B cell (primary cell): Measurements from ENCODE around the gene SHROOM2. TPM values are rescaled to one million over a fixed set of nuclear protein-coding genes. Genes with fewer than 3 reads are reported as not detected.

ENCODE experiments used
- ATAC-seq: fragments of 200-7000 bp; cut with Tn5 transposase; one replicate; pipeline ENCODE4 v1.10.0; 2021; ENCODE audit warnings: low read depth, mild to moderate bottlenecking, moderate number of reproducible peaks, moderate library complexity
- CTCF ChIA-PET: fragments of 350-600 bp; sonication (Branson Sonifier 250); formaldehyde crosslinking; loops from one replicate; lab custom pipeline; 2021; ENCODE audit warnings: antibody characterized with exemption, inconsistent platforms; lab: Charles Lee
- POLR2A ChIA-PET: fragments of 350-600 bp; sonication (Branson Sonifier 250); formaldehyde crosslinking; loops from one replicate; lab custom pipeline; 2021; ENCODE audit warnings: antibody characterized with exemption; lab: Charles Lee
- DNase-seq: peaks from one replicate; pipeline ENCODE4 v3.0.0; 2013
- H2AFZ ChIP-seq: 2 replicates; pipeline ENCODE4 v1.6.1; 2012; ENCODE audit warnings: mild to moderate bottlenecking, low read depth, low read length; ENCODE audit not compliant: insufficient read depth, poor library complexity, severe bottlenecking
- H3K27ac ChIP-seq, 2 donors: 1 replicate in 1 of 2; 2 replicates in 1 of 2; pipeline ENCODE4 v1.5.1; 2012 to 2013; ENCODE audit warnings: low read length in 2 of 2, mild to moderate bottlenecking in 2 of 2, moderate library complexity in 1 of 2
- H3K27me3 ChIP-seq, 4 experiments: fragments of 200-600 bp in 1 of 4; sonication (generic) in 1 of 4; replicated peaks in 1 of 4; 1 replicate in 2 of 4; 2 replicates in 2 of 4; pipeline versions ENCODE4 v1.6.1 to v1.7.0; 2013 to 2016; ENCODE audit warnings: low read length in 3 of 4, mild to moderate bottlenecking in 2 of 4, mixed read lengths in 1 of 4, moderate library complexity in 1 of 4; ENCODE audit not compliant: insufficient read depth in 4 of 4, control insufficient read depth in 3 of 4; ENCODE audit errors: control extremely low read depth in 1 of 4
- H3K36me3 ChIP-seq, 2 experiments: replicated peaks in 1 of 2; 1 replicate in 1 of 2; 2 replicates in 1 of 2; pipeline versions ENCODE4 v1.6.1 to v1.7.1; 2013; ENCODE audit warnings: low read length in 1 of 2; ENCODE audit not compliant: insufficient read depth in 2 of 2, control insufficient read depth in 1 of 2; ENCODE audit errors: control extremely low read depth in 1 of 2, extremely low read depth in 1 of 2
- H3K4me1 ChIP-seq, 2 donors: fragments of 200-600 bp in 1 of 2; sonication (generic) in 1 of 2; 1 replicate in 1 of 2; 2 replicates in 1 of 2; pipeline versions ENCODE4 v1.5.1 to v1.6.1; 2013 to 2017; ENCODE audit warnings: low read length in 2 of 2; ENCODE audit not compliant: control insufficient read depth in 2 of 2, insufficient read depth in 2 of 2
- H3K4me2 ChIP-seq: replicated peaks from 2 replicates; pipeline ENCODE3; 2012; ENCODE audit warnings: mild to moderate bottlenecking, low read depth, low read length; ENCODE audit not compliant: poor library complexity, severe bottlenecking
- H3K4me3 ChIP-seq, 5 experiments: fragments of 200-600 bp in 1 of 5; sonication (generic) in 1 of 5; 1 replicate in 3 of 5; 2 replicates in 2 of 5; pipeline versions ENCODE4 v1.5.1 to v1.7.0; 2011 to 2016; ENCODE audit warnings: low read length in 4 of 5, mild to moderate bottlenecking in 4 of 5, low read depth in 2 of 5, control low read depth in 1 of 5, moderate library complexity in 1 of 5; ENCODE audit not compliant: insufficient read depth in 1 of 5; ENCODE audit errors: control extremely low read depth in 1 of 5, extremely low read depth in 1 of 5
- H3K79me2 ChIP-seq: fragments of 200-600 bp; sonication (generic); one replicate; pipeline ENCODE4 v1.6.0; 2016; ENCODE audit warnings: low read length; ENCODE audit not compliant: control insufficient read depth, insufficient read depth
- H3K9ac ChIP-seq: fragments of 200-600 bp; sonication (generic); 2 replicates; pipeline ENCODE4 v1.6.1; 2017; ENCODE audit warnings: mild to moderate bottlenecking, low read length, moderate library complexity
- H3K9me3 ChIP-seq, 3 donors: one replicate each; pipeline versions ENCODE4 v1.6.1 to v1.7.1; 2013; ENCODE audit warnings: low read length in 2 of 3; ENCODE audit not compliant: control insufficient read depth in 2 of 3, insufficient read depth in 1 of 3; ENCODE audit errors: control extremely low read depth in 1 of 3
- H4K20me1 ChIP-seq: 2 replicates; pipeline ENCODE4 v1.6.0; 2012; ENCODE audit warnings: mild to moderate bottlenecking, low read length; ENCODE audit not compliant: insufficient read depth, control insufficient read depth, poor library complexity, severe bottlenecking
- H3K27ac Mint-ChIP-seq: one replicate; pipeline ENCODE4 v1.8.0; 2021; ENCODE audit warnings: mixed read lengths
- H3K27me3 Mint-ChIP-seq: one replicate; pipeline ENCODE4 v1.8.0; 2021; ENCODE audit warnings: mixed read lengths
- H3K4me1 Mint-ChIP-seq: one replicate; pipeline ENCODE4 v1.8.0; 2021; ENCODE audit warnings: mixed read lengths
- H3K4me3 Mint-ChIP-seq: one replicate; pipeline ENCODE4 v1.8.0; 2021; ENCODE audit warnings: mixed read lengths
- H3K9me3 Mint-ChIP-seq: one replicate; pipeline ENCODE4 v1.8.0; 2022; ENCODE audit warnings: mixed read lengths; ENCODE audit not compliant: insufficient read depth
- EZH2 ChIP-seq: IDR thresholded peaks from 2 replicates; pipeline ENCODE4 v1.6.1; 2012; ENCODE audit warnings: borderline replicate concordance, low read depth, mild to moderate bottlenecking, moderate library complexity, low read length; ENCODE audit not compliant: insufficient read depth, poor library complexity, severe bottlenecking
- WGBS: methylation state at CpG from one replicate; pipeline ENCODE4 v1.1.5; 2013; ENCODE audit warnings: missing lambda C conversion rate; ENCODE audit not compliant: insufficient coverage; 5-methylcytosine and 5-hydroxymethylcytosine counted together
- intact Hi-C: fragments of 100-400 bp; cut with micrococcal nuclease; formaldehyde crosslinking; loops from one replicate; pipeline ENCODE4 v1.10.0; 2022
- polyA plus RNA-seq: library from polyadenylated mRNA; depleted of rRNA; stranded (reverse); fragments of >200 nt; gene quantifications from 2 replicates; pipeline ENCODE4 v1.2.3, GENCODE V29; 2012
- total RNA-seq, 2 donors: library from RNA; stranded (reverse); fragments of 120-200 nt in 1 of 2; gene quantifications; 1 replicate in 1 of 2; 2 replicates in 1 of 2; pipeline versions ENCODE4 v1.2.3 to v1.2.4, GENCODE V29; 2013 to 2022
- TF ChIP-seq, protein P1 (sequence below): fragments of 200-600 bp; IDR thresholded peaks from one replicate; pipeline ENCODE4 v1.8.0; 2022; ENCODE audit warnings: antibody characterized with exemption, mild to moderate bottlenecking

Gene SHROOM2
- total and polyA plus RNA-seq, 2 donors (not counting 1 experiment from before 2014, with no cell fraction given): not detected

DNA sequence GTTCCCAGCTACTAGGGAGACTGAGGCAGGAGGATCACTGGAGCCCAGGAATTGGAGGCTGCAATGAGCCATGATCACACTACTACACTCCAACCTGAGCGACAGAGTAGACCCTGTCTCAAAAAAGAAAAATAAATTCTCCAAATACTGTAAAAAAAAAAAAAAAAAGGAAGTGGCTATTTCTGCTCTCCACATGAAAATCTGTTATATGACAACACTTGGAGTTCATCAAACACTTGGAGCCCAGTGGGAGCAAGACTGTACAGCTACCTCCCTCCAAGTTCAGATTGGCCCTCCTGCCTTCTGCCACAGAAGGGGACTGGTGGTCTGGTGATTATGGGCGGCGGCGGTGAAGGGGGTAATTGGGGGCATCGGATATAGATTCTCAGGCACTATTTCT lies 172.0 kb downstream of the SHROOM2 start:
- WGBS: no CpG with 5 or more reads among the region's 5 CpGs
- Histone ChIP-seq H3K4me3 (no peak overlapping the region), H3K4me2 (peak overlapping the region; percentile 20), H4K20me1 (no peaks in the 10 kb centered on the region), H3K27ac (no peak overlapping the region), H3K27me3 (no peaks in the 10 kb centered on the region), H3K9me3 (peaks cover 0 to 15% (median 14%) of the 10 kb centered on the region in 3 donors), H3K36me3 (no peaks in the 10 kb centered on the region), H3K9ac (no peak overlapping the region), H3K79me2 (no peaks in the 10 kb centered on the region), H3K4me1 (peaks cover 3 to 5% of the 10 kb centered on the region in 2 donors), H2AFZ (no peak overlapping the region)
- intact Hi-C loops: no loop called here
- ChIA-PET CTCF (no interaction called here), POLR2A (interaction anchor here (0.7 kb wide), 1 partner anchor 285 kb away, joined by 3 read pairs; no protein-coding TSS in a partner anchor)
- Mint-ChIP-seq H3K4me1 (peaks cover 6% of the 10 kb centered on the region), H3K4me3 (no peak overlapping the region), H3K9me3 (no peaks in the 10 kb centered on the region), H3K27me3 (no peaks in the 10 kb centered on the region), H3K27ac (no peak overlapping the region)
- ATAC-seq (no peak), DNase-seq (no peak)
- no peak for TF ChIP-seq EZH2
- TF ChIP-seq, protein P1, sequence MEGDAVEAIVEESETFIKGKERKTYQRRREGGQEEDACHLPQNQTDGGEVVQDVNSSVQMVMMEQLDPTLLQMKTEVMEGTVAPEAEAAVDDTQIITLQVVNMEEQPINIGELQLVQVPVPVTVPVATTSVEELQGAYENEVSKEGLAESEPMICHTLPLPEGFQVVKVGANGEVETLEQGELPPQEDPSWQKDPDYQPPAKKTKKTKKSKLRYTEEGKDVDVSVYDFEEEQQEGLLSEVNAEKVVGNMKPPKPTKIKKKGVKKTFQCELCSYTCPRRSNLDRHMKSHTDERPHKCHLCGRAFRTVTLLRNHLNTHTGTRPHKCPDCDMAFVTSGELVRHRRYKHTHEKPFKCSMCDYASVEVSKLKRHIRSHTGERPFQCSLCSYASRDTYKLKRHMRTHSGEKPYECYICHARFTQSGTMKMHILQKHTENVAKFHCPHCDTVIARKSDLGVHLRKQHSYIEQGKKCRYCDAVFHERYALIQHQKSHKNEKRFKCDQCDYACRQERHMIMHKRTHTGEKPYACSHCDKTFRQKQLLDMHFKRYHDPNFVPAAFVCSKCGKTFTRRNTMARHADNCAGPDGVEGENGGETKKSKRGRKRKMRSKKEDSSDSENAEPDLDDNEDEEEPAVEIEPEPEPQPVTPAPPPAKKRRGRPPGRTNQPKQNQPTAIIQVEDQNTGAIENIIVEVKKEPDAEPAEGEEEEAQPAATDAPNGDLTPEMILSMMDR: no peak

DNA sequence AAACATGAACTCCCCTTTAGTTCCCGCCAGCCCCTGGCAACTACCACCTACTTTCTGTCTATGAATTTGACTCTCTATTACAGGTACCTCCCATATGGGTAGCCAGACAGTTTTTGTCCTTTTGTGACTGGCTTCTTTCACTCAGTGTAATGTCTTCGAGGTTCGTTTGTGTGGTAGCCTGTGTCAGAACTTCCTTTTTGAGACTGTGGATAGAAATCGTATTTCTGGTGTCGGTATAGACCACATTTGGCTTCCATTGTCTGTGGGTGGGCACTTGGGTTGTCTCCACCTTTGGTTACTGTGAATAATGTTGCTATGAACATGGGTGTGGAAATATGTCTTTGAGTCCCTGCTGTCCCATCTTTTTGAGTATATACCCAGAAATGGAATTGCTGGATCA lies 175.5 kb downstream of the SHROOM2 start:
- no peaks in the 10 kb centered on the region for H3K9me3 Mint-ChIP-seq
- CTCF ChIA-PET: no interaction called here
- intact Hi-C loops: no loop called here

More for the DNA sequence above, 175.5 kb downstream of the SHROOM2 start:
- no peaks in the 10 kb centered on the region for H3K9me3 ChIP-seq
- POLR2A ChIA-PET: no interaction called here
- no peak overlapping the region for H2AFZ ChIP-seq
- Mint-ChIP-seq H3K27me3 (peaks cover 5% of the 10 kb centered on the region), H3K4me3 (no peak overlapping the region), H3K4me1 (peaks cover 6% of the 10 kb centered on the region), H3K27ac (no peak overlapping the region)
- H3K4me3 ChIP-seq: no peak overlapping the region
- DNase-seq (no peak), ATAC-seq (no peak)
- no peak overlapping the region for H3K27ac ChIP-seq
- no peaks in the 10 kb centered on the region for H3K79me2 ChIP-seq
- no peak overlapping the region for H3K9ac ChIP-seq
- no peaks in the 10 kb centered on the region for H4K20me1 ChIP-seq
- no peaks in the 10 kb centered on the region for H3K36me3 ChIP-seq
- no peaks in the 10 kb centered on the region for H3K27me3 ChIP-seq
- TF ChIP-seq EZH2: no peak
- TF ChIP-seq, protein P1: no peak
- 50% methylated on average over 2 of the region's 5 CpGs for WGBS
- H3K4me2 ChIP-seq: no peak overlapping the region
- peaks cover 3 to 5% of the 10 kb centered on the region in 2 donors for H3K4me1 ChIP-seq
